HG02623 (cell line): ENCODE data around the gene KCNIP4.

ENCODE experiments used
- ATAC-seq: cut with Tn5 transposase; IDR thresholded peaks from one replicate; pipeline ENCODE4 v1.9.1; 2021; ENCODE audit warnings: moderate library complexity; ENCODE audit not compliant: unreplicated experiment

Gene KCNIP4

GRCh38 chr4:21596521-21596920 is 352.1 kb downstream of the KCNIP4 start:
- no peak for ATAC-seq

- no peak for ATAC-seq
These were observed 354.9 kb downstream of the KCNIP4 start for GRCh38 chr4:21593671-21594001.

- ATAC-seq = no peak
These were observed 355.5 kb downstream of the KCNIP4 start for GRCh38 chr4:21592970-21593670.

GRCh38 chr4:21577056-21577455 is 371.5 kb downstream of the KCNIP4 start:
- no peak for ATAC-seq

- ATAC-seq = no peak
These were observed 377.5 kb downstream of the KCNIP4 start for GRCh38 chr4:21571100-21571499.

GRCh38 chr4:21569638-21570037 is 378.9 kb downstream of the KCNIP4 start:
- ATAC-seq = no peak

GRCh38 chr4:21555083-21555482 is 393.5 kb downstream of the KCNIP4 start:
- ATAC-seq = no peak

GRCh38 chr4:21554500-21554899 is 394.1 kb downstream of the KCNIP4 start:
- no peak for ATAC-seq

GRCh38 chr4:21554066-21554465 is 394.5 kb downstream of the KCNIP4 start:
- ATAC-seq = no peak

GRCh38 chr4:21552455-21552854 is 396.1 kb downstream of the KCNIP4 start:
- ATAC-seq = no peak

- no peak for ATAC-seq
These were observed 403.6 kb downstream of the KCNIP4 start for GRCh38 chr4:21544955-21545354.

GRCh38 chr4:21544415-21544814 is 404.2 kb downstream of the KCNIP4 start:
- ATAC-seq = no peak

GRCh38 chr4:21543514-21543913 is 405.1 kb downstream of the KCNIP4 start:
- no peak for ATAC-seq

GRCh38 chr4:21535898-21536297 is 412.7 kb downstream of the KCNIP4 start:
- ATAC-seq = no peak

GRCh38 chr4:21531048-21531447 is 417.5 kb downstream of the KCNIP4 start:
- ATAC-seq = no peak

- no peak for ATAC-seq
These were observed 419.4 kb downstream of the KCNIP4 start for GRCh38 chr4:21529214-21529613.

- no peak for ATAC-seq
These were observed 426.3 kb downstream of the KCNIP4 start for GRCh38 chr4:21522296-21522695.

GRCh38 chr4:21517126-21517859 is 431.3 kb downstream of the KCNIP4 start:
- ATAC-seq = no peak

GRCh38 chr4:21514022-21514694 is 434.4 kb downstream of the KCNIP4 start:
- ATAC-seq = no peak

- ATAC-seq = no peak
These were observed 436.2 kb downstream of the KCNIP4 start for GRCh38 chr4:21512353-21512752.

GRCh38 chr4:21507439-21507838 is 441.1 kb downstream of the KCNIP4 start:
- ATAC-seq = peak; percentile 67

GRCh38 chr4:21490682-21491081 is 457.9 kb downstream of the KCNIP4 start:
- no peak for ATAC-seq
